ENCODE data around the gene LAMB2. TPM values are rescaled to one million over a fixed set of nuclear protein-coding genes. Genes with fewer than 3 reads are reported as not detected.

The LAMB2 gene
- total and polyA plus RNA-seq, 2 of the 8 experiments (the other 6 are each of a cell fraction or from before 2014, with no cell fraction given) = 112 to 153 TPM

DNA sequence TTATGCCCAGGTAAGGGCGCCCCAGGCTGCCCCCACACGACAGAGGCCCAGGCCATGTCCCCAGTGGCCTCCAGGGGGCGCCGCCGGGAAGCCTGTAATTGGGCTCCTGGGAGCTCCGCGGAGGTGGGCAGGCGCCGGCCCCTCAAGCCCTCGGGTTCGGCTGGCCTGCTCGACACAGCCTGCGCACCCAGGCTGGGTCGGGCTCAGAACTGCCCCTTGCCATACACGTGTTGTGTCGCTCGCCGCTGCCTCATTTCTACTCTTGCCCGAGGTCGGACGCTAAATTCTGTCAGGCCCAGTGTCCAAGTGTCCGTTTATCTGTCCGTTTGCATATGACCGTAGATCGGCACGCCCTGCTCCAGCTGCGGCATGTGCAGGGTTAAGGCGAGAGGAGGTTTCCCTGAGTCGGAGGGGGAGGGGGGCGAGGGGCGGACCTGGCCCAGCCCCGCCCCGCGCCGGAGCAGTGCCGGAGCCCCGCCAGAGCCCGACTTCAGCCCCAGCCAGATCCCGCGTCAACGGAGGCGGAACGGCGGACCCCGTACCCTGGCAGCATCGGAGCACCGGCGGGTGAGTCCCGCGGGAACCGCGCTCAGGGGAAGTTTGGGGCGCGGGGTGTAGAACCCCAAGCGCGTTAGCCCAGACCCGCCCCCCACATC lies 38.4 kb upstream of the LAMB2 start, which contains the start of gene KLHDC8B (continued):
- TF ChIP-seq MAX (IDR thresholded peaks at IDR 0.05) (peak; percentile 89), HDAC6 (IDR thresholded peaks at IDR 0.05; ENCODE audit: low read depth, low read length) (no peak), EGR1 (IDR thresholded peaks at IDR 0.05; ENCODE audit: borderline replicate concordance, low read depth, low read length) (peak; percentile 38; the same call in 1 of the 2 replicates), PHF8 (conservative IDR thresholded peaks at IDR 0.05; ENCODE audit: low read depth, low read length) (peak; percentile 57), CTBP2 (IDR thresholded peaks at IDR 0.05; ENCODE audit: borderline replicate concordance, insufficient read depth, insufficient read length, low read length) (peak; percentile 36), RAD21 (IDR thresholded peaks at IDR 0.05 in 1 of 2, conservative IDR thresholded peaks at IDR 0.05 in 1 of 2; ENCODE audit: low read depth in 2 of 2, low read length in 2 of 2) (peak; percentile 72 to 85), SP4 (IDR thresholded peaks at IDR 0.05; ENCODE audit: low read length) (peak; percentile 75; the same call in 1 of the 2 replicates), CBX8 (IDR thresholded peaks at IDR 0.05; ENCODE audit: borderline replicate concordance, low read depth, low read length) (no peak), JUN (IDR thresholded peaks at IDR 0.05; ENCODE audit: low read depth, low read length) (no peak), KDM5A (IDR thresholded peaks at IDR 0.05; ENCODE audit: low read length) (no peak)
